A549 treated with ZK216348 at 1 μM for 4 hours (cell line): ENCODE results near the gene UNC79. TPM values are rescaled to one million over a fixed set of nuclear protein-coding genes. Genes with fewer than 3 reads are reported as not detected.

Experiments
- total RNA-seq: library from RNA; stranded (reverse); fragments of 200-300 nt; extraction: Qiagen RNA extraction; gene quantifications from 5 replicates; pipeline ENCODE4 v1.2.3, GENCODE V29; 2022; ENCODE audit warnings: low read depth

Gene UNC79
- 0.01 to 0.04 TPM in 2 of 5 replicates, not detected in the others for total RNA-seq

DNA sequence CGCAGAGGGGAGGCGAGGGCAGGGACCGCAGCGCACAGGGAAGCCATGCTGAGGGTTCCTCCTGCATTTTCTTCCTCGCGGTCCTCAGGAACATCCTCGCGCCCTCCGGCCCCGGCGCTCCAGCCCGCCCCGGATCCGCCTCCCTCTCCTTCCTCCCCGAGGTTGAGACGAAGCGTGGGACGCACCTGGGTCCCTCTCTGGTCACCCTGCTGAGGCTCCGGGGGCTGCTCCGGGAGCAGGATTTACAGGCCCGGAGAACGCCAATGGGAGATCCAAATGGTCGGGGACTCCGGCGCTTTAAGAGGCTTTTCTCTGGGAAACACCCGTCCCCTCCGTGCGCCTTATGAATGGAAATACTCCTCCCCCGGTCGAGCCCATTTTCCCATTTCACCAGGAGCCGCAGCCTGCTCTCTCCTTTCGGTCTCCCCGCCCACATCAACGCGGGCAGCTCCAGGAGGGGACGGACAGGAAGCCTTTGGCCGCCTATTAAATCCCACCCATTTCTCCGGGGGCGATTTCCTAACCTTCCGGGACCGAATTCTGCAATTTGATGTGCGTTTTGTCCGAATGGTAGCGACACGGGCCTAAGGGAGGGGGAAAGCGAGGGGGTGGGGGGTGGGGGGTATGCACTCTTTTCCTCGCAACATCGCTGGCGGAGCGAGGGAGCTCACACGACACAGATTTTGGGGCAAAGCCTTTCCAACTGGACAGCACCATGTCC lies at the start of gene UNC79:
Gene UNC79, plus strand, starts transcription at position 625 of the 721 bp plus-strand sequence. Its CDS starts 91 bp downstream, at position 716.

Other genes starting within 250 kb of the UNC79 start
- 10.3 to 15.1 TPM (median 13.5 TPM) in 5 replicates for gene MOAP1, start 246.0 kb upstream of the UNC79 start, total RNA-seq
- gene LYSET, start 245.6 kb upstream of the UNC79 start, total RNA-seq: 29.4 to 44.0 TPM (median 33.7 TPM) in 5 replicates
- 11.7 to 17.2 TPM (median 14.5 TPM) in 5 replicates for gene GON7, start 223.9 kb upstream of the UNC79 start, total RNA-seq
- gene UBR7, start 223.7 kb upstream of the UNC79 start, total RNA-seq: 21.5 to 29.6 TPM (median 27.6 TPM) in 5 replicates
- 8.2 to 12.9 TPM (median 12.0 TPM) in 5 replicates for gene BTBD7, start 97.9 kb upstream of the UNC79 start, total RNA-seq
- gene COX8C, start 83.8 kb upstream of the UNC79 start, total RNA-seq: not detected in 5 replicates